ENCODE results near the gene SPAG5.

SPAG5 gene

DNA sequence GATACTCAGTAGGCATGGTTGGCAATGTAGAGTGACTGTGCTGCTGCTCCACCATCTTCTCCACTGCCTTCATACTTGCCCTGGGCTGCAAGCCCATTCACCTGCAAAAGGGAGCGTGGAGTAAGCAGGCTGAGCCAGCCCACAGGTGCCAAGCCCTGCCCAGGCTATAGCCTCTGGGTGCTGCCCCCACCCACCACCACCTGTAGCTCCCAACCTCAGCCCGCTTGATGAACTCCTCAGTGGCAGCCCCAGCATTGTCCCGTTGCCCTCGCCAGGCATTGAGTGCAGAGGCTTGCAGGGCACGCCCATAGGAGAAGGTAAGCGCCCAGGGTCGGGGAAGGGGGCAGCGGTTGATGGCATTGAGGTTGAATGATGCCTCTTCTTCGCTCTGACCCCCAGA is 25.3 kb downstream of the SPAG5 start:
- no peak for DNase-seq

DNA sequence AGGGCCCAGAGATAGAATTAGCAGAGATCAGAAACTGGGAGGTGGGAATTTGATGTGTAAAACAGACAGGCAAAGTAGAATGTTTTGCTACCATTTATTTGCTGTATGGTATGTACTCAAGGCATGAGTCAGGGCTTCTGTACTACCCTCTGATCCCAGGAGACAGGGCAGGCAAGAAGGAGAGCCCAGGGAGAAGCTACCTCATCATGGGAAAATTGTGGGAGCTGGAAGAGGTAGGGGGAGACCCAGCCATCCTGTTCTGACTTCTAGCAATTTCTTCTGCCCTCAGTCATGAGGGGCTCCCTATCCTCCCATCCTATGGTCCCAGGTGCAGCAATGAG is 25.8 kb downstream of the SPAG5 start:
- peak; percentile 35 for DNase-seq

DNA sequence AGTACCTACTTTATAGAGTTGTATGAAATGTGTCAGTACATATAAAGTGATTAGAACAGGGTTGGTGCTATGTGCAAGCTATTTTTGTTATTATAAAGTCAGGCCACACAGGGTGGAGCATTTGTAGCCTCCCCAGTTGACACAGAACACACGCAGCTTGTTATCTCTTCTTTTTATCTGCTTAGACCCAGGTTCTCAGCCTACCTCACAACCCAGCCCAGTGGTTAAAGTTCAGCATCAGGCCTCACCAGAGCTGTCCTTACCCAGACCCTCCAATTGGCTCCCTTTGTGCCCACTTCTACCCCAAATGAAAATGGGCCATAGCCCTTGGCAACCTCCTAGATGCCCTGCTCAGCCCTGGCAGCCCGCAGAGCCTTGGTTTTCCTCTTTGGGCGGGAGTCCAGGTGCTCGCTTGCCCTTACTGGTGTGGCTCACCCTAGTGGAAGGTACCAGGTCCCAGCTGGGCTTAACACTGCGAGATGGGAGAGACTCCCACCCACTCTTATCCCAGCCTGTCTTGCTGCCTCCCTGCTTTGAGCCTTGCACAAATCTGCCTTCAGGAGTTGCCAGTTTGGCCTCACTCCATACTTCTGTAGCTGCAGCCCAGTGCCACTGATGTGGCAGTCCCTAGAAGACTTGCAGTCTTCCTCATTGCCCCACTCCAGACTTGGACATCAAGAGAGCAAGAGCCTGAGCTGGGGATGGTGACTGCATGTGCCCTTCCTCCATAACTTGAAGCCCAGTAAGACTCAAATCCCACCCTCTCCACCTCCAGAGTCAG is 26.4 kb downstream of the SPAG5 start:
- DNase-seq: no peak

DNA sequence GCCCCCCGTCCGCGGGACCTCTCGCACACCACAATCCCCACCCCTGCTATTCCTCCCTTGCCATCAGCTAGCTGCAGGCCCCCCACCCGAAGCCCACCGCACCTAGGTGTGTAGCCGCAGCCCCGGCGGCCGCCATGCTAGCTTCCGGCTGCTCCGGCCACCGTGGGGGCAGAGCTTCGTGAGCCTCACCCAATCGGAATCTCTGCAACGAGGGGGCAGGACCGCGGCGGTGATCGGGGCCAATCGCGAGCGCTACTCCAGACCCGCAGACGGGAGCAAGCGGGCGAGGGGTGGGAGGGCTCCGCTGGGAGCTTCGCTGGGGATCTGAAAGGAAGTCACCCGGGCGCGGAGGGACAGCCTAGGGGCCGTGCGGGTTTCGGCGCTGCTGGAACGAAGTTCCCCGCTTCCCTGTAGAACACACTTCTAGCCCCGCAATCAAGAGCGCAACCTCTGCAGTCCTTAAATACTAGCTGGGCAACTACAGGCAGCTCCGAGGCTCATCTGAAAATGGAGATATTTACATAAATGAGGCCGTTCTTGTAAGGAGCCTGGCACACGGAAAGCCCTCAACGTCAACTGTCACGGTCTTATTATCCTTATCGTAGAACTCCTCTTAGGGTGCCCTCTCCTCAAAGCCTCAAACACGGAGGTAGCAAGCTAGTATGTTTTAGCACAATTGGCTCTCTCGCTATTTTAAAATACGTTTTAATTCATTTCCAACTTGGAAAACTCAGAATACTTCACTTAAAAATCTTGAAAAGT is 27.3 kb downstream of the SPAG5 start, which contains the start of gene PIGS:
PIGS (minus strand) TSS at position 164 of the 762 bp plus-strand sequence; CDS start at position 136, 28 bp downstream.
- peak; percentile 91 for DNase-seq

DNA sequence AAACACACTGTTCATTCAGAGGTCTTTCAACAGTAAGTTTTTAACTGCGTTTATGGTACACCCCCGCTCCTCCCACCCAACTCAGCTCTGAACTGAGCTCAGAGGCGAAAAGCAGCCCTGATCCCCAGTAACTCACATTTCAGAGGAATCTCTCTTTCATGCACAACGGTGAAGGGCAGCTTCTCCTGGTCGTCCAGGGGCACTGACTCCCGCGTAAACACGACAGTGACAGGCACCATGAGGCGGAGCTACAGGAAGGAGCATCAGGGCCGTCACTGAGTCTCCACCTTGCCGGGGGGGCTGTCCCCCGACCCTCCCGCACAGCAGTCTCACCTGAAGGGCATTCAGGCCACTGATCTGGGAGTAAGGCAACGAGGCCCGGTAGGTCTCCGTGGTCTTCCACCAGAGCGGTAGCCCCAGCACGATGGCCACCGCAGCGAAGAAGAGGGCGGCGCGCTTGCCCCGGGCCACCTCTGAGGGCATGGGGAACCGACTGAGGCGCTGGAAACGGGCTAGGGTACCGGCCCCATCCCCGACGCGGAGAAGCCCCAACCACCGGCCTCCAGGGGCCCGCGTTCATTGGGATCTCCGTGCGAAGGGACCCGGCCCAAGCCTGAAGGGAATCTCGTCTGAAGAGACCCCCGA is 28.0 kb downstream of the SPAG5 start:
- DNase-seq: no peak

DNA sequence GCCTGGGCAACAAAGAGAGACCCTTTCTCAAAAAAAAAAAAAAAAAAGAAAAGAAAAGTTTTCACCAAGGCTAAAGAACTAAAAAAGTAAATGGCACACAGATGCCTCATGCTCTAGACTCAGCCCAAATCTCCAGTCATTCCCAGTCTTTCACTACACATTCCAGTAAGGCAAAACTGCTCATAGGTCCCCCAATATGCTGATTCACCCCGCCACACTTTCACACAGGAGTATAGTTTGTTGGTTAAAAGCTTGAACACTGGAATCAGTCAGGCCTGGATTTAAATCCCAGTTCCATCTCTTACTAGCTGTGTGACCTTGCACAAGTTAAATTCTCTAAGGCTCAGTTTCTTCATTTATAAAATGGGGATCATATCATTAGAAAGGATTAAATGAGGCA is 29.4 kb downstream of the SPAG5 start:
- no peak for DNase-seq

DNA sequence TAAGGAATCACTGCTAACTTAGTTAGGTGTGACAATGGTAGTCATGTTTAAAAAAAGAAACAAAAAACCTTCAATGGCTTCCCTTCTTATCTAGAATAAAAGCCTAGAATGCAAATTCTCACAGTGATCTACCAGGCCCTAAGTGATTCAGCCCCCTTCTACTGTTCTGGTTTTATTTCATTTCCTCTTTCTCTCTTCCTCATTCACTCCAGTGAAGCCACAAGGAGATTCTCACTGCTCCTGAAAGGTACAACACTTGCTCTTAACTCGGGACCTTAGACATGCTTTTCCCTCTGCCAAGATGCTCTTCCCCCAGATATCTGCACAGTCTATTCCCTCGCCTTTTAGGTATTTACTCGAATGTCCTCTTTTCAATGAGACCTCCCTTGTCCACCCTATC is 31.2 kb downstream of the SPAG5 start:
- no peak for DNase-seq

DNA sequence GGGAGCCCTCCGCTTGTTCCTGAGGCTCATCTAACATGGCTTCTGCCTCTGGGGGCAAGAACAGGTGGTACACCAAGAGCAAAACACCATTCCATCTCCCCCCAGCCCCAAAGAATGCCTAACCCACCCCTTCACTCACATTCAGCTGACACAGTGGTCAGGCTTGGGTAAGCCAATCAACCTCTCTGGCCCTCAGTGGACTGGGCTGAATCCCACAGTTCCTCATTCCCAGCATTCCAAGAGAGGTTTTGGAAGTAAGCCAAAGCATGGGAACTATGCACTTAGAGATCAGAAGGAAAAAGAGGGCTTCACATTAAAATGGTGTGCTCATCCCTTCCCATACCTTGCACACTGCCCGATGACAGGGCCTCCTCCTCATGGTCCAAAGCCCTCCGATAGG is 35.4 kb downstream of the SPAG5 start:
- peak; percentile 82 for DNase-seq

DNA sequence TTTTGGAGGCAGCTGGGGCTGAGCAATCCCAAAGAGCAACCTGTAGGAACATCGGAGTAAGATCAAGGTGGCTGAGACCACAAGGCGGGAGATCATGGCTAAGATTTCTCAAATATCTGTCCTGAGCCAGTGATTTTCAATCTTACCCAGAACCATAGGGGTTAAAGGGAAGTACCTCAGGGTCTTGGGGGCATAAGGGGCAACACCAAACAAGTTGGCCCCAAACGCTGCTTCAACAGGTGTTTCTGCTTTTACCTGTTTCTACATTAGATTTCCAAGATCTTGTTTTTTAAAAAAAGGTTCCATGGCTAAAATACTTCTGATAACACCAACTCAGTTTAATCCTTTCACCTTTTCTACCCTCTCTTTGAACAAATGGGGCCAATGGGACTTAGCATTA is 43.8 kb downstream of the SPAG5 start:
- DNase-seq: no peak

DNA sequence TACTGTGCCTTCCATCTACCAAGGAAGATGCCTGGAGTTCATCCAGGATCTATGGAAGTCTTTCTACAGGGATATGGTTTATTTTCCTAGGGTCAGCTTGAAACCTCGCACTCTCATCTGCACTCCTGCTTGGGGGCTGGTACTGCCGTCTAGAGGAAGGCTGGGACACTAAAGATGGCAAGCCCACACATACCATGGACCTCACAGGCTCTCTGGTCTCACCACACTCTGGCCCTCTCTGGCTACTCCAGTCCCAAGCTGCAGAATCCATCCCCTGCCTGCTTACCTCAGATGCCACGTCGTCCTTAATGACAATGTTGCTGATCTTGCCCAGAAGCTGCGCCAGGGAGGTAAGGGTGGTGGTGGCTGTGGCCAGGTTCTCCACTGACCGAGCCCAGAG is 44.3 kb downstream of the SPAG5 start:
- DNase-seq: no peak

DNA sequence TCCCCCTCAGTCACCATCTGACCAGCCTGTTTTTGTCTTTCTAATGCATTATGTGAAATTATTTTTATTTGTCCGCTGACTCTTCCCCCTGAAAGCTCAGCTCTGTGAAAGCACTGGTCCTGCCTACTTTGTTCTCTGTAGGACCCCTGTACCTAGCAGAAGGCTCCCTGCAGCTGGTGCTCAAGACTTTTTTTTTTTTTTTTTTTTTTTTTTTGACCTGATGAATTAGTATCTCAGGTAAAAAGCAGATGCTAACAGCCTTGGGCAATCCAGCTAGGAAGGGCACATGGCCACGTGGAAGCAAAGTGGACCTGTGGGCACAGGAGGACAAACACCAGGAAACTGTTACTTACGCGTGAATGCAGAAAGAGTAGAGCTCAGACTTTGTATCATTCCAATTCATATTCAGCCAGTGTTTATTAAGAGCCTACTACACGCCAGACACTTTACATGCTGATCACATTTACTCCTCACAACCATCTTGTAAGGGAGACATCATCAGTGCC is 45.8 kb downstream of the SPAG5 start:
- DNase-seq: no peak

DNA sequence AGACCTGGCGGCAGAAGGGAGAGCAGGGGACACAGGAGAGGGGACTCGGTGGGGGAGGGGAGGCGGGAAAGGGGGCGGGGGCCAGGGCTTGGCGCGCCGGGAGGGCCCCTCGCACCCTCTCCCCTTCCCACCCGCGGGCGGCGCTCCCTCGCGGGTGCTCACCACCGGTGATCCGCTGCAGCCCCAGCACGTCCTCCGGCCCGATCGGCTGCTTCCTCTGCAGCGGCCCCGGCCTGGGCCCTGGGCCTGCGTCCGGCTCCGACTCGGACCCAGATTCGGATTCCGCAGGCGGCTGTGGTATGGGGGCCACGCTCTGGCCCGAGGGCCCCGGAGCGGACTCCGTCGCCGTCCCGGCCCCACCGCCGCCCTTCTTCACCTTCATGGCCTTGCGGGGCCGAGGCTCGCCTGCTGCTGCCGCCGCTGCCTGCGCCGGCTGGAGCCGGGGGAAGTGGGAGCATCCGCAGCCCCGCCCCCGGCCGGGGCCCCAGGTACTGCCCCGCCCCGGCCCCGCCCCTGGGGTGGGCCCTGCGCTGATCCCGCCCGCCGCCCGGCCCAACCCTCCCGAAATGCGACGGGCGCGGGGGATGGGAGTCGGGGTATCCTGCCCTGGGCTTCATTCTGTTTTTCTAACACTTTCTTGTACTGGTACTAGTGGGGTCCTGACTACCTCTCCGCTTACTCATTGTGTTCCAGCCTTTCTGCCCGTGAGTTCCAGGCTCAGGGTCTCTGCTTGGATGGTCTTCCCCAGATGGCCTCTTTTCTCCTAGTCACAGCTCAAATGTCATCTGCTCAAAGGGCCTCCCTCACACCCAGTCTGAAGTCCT is 46.4 kb downstream of the SPAG5 start, which contains the start of gene UNC119:
UNC119 (minus strand) TSS at position 449 of the 824 bp plus-strand sequence; CDS start at position 382, 67 bp downstream.
- DNase-seq: peak; percentile 75

DNA sequence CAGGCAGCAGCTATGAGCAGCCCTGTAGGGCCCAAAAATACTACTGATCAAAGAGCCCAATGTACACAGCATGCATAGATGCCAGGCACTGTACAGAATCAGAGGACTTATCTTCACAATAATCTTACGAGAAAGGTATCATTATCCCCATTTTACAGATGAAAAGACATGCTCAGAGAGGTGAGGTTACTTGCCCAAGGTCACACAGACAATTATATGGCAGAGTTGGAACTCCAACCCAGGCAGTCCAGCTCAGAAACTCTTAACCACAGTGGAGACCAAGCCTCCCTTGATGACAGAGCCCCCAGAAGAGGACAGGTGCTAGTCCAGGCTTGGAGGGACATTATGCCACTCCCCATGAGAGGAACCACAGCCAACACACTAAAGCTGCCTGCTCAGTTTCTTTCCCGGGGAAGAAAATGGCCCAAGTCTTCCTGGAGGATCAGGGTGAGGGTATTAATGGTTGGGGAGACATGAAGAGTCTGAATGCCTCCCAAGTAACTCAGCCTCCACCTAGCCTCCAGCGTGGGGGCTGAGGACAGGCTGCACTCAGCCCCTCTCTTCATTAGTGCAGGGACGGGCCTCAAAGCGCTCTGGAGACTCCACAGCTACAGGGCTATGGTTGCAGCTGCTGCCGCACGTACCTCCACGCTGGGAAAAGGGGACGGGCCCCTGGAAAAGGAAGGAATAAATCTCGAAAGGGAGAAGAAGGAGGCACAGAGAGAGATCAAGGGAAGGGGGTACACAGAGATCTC is 47.2 kb downstream of the SPAG5 start:
- DNase-seq: no peak

DNA sequence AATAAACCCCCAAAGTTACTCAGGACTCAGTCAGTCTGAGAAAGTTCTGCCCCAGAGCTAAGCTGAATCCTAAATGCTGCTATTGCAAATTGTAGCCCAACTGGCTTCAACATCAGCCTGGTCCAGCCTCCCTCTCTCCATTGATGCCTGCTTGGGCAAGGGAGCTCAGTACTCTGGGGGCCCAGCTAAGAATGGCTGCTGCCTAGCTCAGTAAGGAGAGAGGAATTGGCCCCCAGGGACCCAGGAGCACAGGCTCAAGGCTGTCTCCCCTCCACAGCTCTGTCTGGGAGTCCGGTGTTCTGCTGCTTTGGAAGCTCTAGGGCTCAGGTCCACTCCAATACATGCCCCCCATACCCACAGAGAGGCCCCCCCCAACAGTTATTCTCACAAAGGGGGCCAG is 48.0 kb downstream of the SPAG5 start:
- no peak for DNase-seq

DNA sequence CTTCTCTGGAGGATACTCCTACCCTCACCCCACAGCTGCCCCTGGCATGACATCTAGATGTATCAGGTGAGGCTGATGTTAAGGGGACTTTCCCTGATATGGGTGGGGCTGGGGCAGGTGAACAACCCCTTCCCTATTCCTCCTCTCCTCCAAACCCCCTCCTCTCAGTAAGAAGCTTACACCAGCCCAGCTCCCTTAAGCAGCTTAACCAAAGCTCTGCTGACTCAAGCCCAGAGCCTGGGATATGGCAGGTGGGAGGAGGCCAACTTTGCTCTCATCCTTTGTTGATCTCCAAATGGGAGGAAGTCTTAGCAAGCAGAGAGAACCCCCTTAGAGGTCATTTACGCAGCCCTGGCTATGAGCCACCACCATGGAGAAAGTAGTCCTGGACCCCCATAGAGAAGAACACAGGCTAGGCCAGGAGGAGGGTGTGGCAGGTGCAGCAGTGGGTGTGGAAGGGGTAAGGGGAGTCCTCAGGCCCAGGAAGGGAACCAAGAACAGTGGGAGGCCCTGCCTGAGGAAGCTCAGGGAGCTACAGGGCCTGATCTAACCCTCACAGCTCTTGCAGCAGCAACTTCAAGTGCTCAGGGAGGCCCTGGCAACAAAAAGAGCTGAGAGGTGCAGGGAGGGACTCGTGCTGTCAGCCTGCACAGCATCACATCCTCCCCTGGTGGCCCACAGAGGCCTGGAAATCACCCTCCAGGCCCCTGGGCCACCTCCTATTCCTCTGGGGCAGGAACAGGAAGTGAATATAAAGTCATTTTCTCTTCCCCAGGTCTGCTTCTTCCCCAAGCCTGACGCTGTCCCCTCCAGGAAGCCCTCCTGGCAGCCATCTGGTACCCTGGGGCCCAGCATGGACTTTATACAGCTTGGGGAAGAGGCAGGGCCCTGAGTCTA is 49.3 kb downstream of the SPAG5 start:
- no peak for DNase-seq

DNA sequence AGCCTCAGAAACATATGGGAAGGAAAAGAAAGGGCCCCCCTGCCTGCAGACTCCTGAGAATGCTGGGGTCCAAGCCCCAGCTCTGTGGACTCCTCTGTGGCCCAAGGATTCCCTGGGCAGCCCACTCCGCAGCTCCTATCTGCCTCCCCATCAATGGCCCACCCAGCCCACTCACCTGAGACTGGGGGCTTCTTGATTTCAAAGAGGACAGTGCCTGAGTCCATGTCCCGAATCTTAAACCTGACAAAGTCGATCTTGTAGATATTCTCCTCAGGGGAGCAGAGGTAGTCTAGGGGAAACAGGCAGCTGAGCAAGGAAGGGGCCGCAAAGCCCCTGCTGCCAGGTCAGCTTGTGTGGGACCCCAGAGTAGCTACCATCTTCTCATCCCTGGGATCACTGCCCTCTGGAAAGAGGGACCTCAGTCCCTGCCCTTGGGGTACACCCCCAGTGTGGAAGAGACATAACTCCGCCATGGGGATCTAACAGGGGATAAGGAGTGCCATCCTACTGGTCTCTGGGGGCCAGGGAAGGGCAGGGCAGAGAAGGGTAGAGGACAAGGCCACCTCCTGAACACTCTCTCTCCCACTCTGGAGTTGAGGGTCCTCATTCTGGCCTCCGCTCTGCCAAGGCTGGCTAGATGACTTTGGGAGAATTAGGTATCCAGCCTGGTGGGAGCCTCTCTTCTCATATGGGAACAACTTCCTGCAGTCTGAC is 50.3 kb downstream of the SPAG5 start:
- DNase-seq: no peak

DNA sequence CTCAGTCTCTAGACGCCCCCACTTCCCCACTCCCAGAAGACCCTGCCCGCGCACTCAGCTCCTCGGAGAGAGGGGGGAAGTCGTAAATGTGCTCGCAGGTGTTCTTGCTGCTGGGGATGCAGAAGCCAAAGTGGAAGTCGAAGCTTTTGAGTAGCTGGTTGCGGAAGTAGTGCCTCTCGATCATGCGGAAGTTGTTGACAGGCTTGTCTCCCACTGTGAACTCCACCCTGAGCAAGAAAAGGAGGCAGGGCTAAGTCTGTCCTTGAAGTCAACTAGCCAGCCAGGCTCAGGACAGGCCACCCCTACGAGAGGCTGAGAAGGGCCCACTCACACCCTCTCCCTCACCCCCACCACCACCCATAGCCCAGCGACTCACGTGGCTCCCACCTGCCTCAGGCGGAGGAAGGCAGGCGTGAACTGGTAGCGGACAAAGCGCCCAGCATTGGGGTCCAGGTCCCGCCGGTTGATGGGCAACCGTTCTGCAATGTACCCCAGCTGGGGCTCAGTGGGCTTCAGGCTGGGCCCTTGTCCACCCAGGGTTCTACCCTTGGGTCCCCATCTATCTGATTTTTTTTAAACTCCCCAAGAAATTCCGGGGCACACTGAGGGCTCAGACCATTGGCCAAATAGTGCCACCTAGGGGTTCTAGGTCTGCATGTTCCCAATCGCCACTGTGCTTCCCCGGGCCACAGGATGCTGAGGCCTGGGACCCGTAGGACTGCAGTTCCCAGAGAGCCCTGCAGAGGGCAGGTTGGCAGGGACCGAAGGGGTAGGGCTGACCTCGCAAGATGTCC is 51.0 kb downstream of the SPAG5 start:
- peak; percentile 72 for DNase-seq

DNA sequence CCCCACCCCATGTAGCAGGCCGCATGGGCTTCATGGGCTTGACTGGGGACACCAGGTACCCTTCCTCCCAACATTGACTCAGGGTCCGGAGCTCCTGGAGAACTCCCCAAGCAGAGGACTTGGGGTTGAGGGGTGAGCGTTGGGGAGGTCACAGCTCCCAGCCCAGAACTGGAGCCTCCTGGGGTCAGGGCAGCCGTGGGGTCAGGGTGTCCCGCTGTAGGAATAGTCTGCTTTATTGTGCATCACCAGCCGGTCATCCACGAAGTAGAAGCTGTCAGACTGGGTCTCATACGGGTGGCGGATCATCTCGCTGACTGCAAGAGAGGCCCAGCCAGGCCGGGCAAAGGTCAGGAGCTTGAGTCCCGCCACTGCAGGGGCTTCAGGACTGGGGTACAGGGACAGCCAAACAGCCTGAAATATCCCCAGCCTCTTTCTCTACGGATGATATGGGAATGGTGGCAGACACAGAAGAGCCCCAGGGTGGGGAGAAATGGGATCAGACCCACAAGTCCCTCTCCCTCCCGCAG is 51.7 kb downstream of the SPAG5 start:
- DNase-seq: no peak

All from fibroblast of skin of scalp (primary cell).